GM21515 (cell line): ENCODE measurements around the gene ZNF148.

Source experiments
- ATAC-seq: cut with Tn5 transposase; IDR thresholded peaks from one replicate; pipeline ENCODE4 v1.9.1; 2021; ENCODE audit not compliant: unreplicated experiment

The ZNF148 gene

DNA sequence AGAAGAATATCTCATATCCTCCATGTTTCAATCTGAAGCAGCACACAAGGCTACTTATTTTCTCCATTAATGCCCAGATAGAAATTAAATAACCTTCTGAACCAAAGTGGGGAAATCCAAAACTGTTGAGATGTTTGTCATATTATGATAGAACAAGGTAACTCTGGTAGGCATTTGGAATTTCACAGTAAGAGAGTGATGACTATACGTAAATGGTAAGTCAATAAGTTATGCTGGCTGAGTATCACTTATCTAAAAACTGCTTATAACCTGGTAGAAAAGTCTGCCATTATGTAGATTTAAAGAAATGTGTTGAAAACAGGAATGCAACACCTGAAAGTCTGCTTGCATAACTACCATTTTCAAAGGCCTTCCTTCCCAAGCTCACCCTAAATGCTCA, 145.4 kb downstream of the ZNF148 start:
- ATAC-seq = no peak

DNA sequence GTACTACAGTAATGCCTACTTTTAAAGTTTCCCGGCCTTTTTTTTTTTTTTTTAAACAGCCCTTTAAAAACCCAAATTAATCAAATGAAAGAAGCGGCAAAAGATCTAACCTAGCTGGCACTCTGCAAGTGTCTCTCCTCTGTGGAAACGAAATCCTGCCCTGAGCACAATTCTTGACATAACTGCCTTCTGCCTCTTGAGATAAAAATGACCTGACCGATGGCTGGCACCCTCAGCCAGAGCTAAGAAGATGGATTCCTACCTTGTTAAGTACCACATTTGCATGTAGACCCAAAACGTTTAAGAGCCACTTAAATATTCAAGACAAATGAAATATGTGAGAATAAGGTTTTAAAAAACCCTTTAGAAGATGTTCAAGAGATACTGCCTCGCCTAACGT, 146.0 kb downstream of the ZNF148 start:
- no peak for ATAC-seq

GRCh38 chr3:125221831-125222230, 153.3 kb downstream of the ZNF148 start:
- no peak for ATAC-seq

DNA sequence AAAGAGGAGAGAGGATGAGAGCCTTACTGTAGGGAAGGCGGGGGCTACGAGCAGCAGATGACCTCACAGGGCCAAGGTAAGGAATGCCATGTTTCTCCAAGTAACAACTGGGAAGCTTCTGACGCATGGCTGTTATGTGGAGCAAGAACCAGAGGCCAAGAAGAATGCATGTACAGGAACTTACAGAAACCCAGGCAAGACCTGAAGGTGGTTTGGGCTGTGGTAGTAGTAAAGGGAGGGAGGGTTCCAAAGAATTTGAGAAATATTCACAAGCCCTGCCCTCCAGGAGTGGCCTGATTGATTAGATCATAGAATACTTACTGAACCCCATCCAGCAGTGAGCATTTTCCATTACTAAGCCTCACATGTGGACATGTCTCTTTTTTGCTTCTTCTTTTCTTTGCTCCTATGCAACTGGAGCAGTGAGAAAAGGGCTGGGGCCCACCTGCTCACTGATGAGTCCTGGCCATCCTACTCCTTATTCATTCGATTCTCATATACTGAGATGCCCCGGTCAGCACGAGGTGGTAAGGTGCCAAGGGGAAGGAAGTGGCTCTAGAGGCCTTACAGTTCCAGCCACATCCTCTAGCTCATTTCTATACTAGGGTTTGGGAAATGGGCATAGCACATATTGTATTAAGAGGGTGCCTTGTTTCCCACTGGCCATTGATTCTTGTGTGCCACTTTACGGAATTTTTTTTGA, 154.2 kb downstream of the ZNF148 start:
- no peak for ATAC-seq

DNA sequence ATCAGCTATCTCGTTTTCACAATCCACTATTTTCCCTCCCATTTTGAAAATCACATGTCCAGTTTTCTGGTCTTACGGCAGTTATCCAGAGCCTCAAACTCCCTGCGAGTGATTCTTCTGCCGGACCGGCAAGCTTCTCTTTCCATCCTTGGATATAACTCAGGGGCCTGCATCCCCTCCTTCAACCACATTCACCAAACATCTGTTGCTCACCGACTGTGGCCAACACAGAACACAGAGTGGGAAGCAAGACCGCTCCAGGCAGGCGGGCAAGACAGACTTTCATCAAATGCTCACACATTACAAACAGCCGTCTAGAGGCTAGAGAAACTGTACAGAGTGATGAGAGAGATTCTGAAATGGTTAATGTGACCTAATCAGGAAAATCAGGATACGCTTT, 154.9 kb downstream of the ZNF148 start:
- ATAC-seq = no peak

DNA sequence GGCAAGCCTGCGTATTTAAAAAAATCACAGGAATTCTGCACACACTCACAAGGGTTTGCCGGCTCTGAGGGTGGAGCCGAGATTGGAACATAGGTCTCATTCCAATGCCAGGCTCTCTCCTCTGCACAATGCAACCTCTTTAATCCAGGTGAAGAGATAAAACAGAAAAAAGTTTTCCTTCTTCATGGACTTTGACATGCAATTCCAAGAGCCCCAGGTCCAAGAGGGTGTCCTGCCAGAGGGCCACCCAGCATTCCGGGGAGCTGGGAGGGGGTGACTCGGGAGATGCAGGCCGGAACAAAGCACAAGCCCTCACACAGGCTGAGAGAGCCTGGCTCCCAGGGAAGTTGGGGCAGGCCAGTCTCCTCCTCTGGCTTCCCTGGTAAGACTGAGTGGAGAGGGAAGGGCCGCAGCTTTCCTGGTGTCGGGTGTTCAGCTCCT, 155.8 kb downstream of the ZNF148 start:
- ATAC-seq = no peak

- no peak for ATAC-seq
Measured at GRCh38 chr3:125214738-125215137, 160.4 kb downstream of the ZNF148 start.

DNA sequence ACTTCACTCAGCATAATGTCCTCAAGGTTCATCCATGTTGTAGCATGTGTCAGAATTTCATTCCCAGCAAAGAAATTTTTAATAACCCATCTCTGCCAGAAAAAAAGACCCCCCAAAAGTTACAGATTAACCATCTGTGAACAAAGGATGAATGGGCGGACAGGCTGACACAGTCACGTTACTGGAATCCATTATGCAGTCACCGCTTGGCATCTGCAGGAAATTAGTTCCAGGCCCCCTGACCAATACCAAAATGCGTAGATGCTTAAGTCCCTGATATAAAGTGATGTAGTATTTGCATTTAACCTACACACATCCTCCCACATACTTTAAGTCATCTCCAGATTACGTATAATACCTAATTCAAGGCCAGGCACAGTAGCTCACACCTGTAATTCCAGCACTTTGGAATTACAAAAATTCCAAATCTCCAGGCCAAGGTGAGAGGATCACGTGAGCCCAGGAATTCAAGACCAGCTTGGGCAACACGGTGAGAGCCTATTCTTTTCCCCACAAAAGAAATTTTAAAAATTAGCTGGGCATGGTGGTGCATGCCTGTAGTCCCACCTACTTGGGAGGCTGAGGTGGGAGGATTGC, 161.1 kb downstream of the ZNF148 start:
- no peak for ATAC-seq

- no peak for ATAC-seq
Measured at GRCh38 chr3:125213364-125213755, 161.8 kb downstream of the ZNF148 start.

GRCh38 chr3:125212509-125213363, 162.4 kb downstream of the ZNF148 start, which contains the start of gene SLC12A8:
TSS of gene SLC12A8 (minus strand) at chr3:125212748. CDS start at chr3:125211349, 1,399 bp downstream.
- ATAC-seq = no peak

- no peak for ATAC-seq
Measured at GRCh38 chr3:125212091-125212508, 163.0 kb downstream of the ZNF148 start.

DNA sequence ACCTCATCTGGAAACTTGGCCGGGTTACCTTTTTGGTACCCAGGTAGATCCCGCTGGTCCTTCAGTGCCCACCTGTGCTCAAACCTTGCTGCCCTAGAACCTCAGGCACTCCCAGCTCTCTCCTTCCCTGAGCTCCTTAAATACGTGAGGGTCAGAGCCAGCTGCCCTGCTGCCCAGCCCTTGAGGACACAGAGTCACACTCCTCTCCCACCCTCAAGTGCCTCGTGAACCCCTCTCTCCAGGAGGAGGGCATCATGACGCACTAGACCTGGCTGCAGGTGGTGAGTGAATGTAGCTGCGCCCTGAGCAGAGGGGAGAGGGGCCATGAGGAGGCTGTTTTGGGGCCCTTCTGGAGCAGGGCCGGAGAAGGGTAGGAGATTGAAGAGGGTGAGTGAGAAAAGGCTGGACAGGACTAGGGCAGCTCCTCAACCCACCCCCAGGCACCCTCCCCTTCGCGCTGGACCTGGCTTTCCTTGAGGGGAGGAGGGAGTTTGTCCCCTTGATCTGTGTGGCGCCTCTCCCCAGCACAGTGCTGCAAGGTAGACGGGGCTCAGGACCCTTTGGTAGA, 163.5 kb downstream of the ZNF148 start:
- no peak for ATAC-seq

DNA sequence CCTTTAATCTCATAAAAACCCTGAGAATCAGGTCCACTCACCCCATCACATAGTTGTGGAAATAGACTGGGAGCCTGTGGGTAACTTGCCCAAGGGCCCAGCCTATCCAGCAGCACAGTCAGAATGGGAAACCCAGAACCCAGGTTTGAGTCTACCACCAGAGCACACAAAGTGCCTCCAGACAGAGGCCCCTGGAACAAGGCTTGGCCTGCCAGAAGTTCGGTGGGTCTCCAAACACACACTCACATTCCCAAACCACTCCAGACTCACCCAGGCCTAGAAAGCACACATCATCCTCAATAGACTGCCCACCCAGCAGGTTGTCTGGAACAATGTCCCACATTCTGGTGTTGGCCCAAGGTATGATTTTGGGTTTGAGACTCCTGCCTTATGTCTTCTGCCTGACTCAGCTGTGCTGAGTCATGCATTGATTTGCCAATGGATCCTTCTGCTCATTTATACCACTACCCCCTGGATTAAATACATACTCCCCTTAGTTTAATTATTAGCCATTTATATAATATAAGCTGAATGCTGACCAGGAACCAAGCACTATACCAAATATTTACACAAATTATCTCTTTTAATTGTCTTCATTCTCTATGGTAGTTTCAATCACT, 167.1 kb downstream of the ZNF148 start:
- ATAC-seq = no peak

DNA sequence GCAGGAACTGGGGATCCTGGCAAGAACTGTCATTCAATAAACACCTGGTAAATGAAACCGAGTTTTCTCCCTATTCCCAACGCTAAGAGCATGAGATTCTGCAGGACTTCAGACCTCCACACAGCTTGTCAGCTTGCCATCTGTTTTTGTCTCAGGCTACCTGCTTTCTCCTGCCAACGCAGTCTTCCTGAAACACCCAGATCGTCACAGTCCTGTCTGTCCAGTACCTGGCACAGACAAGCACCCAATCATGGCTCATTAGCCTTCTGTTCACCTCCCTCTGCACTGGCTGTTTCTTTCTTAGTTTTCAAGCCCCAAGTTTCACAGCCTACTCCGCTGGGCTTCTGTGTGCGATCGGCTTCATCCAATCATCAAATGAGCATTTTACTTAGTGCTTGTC, 167.6 kb downstream of the ZNF148 start:
- ATAC-seq = no peak

DNA sequence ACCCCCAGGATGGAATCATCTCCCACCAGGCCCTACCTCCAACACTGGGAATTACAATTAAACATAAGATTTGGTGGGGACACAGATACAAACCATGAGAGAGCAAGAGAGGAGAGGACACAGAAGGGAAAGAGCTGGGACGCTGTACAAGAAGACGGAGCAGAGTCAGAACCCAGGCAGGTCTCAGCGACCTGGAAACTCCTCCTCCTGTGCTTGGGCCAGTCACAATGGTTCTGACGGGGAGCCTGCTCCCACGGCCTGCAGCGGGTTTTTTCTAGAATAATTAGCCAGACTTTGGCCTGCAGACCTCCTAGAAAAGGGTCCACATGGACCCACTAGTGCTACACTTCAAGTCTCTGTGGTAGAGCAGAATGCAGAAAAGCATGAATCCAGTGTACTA, 168.2 kb downstream of the ZNF148 start:
- ATAC-seq = no peak

- no peak for ATAC-seq
Measured at GRCh38 chr3:125203731-125204130, 171.4 kb downstream of the ZNF148 start.

GRCh38 chr3:125202197-125202596, 172.9 kb downstream of the ZNF148 start:
- no peak for ATAC-seq

- peak; percentile 68 for ATAC-seq
Measured at GRCh38 chr3:125200731-125201139, 174.4 kb downstream of the ZNF148 start.

DNA sequence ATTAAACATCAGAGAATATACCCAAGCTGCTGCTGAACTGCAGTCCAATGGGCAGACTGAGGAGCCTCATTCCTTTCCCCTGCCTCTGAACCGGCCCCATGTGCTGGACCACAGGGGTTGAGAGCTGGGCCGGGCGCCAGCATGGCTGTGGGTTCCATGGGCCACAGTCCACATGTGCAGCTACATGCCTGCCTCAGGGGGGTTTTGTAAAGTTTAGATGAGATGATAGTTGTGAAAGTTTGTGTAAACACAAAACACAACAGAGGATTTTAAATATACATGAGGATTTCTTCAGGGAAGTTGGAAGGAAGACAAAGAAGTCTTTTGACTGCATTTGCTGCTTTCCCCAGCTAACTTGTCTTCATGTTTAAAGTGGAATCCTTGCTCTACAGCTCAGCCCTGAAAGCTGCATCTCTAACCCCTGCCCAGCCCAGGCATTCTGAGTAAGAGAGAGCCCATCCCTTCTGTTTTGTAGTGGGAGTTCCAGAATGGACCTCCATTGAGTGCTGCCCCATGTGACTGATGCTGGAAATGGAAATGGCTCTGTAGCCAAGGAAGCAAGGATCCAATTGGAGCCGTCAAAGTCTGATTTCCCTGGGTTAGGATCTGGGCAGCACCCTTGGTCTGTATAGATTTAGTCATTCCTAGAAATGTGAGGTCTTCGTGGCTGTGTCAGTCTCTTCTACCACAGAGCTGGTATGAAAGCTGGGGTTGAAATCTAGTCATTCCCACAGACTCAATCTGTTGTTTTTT, 180.1 kb downstream of the ZNF148 start:
- ATAC-seq = no peak
